MM.1S (cell line): ENCODE results near the gene GALR2.

Experiments used
- DNase-seq: peaks from one replicate; pipeline ENCODE4 v3.0.0-alpha.2; 2015
- H2AFZ ChIP-seq: fragments of 300-600 bp; sonication (generic); 2 replicates; pipeline ENCODE4 v1.6.0; 2016; ENCODE audit warnings: antibody characterized with exemption, low read length
- H3F3A ChIP-seq: fragments of 300-600 bp; sonication (generic); 2 replicates; pipeline ENCODE4 v1.6.1; 2016; ENCODE audit warnings: mild to moderate bottlenecking, antibody characterized with exemption, low read length, moderate library complexity, mixed read lengths; ENCODE audit not compliant: insufficient read depth
- H3K27ac ChIP-seq: fragments of 300-600 bp; sonication (generic); 2 replicates; pipeline ENCODE4 v1.5.1; 2016; ENCODE audit warnings: mild to moderate bottlenecking, low read length
- H3K27me3 ChIP-seq: fragments of 300-600 bp; sonication (generic); replicated peaks from 2 replicates; pipeline ENCODE4 v1.6.0; 2016; ENCODE audit warnings: low read length; ENCODE audit not compliant: insufficient read depth
- H3K36me3 ChIP-seq: fragments of 300-600 bp; sonication (generic); replicated peaks from 2 replicates; pipeline ENCODE4 v1.6.1; 2016; ENCODE audit warnings: mild to moderate bottlenecking, low read length, mixed read lengths; ENCODE audit not compliant: insufficient read depth
- H3K4me1 ChIP-seq: fragments of 300-600 bp; sonication (generic); 2 replicates; pipeline ENCODE4 v1.6.1; 2016; ENCODE audit warnings: low read length, mixed read lengths
- H3K4me2 ChIP-seq: fragments of 300-600 bp; sonication (generic); 2 replicates; pipeline ENCODE4 v1.6.0; 2016; ENCODE audit warnings: low read depth, low read length
- H3K4me3 ChIP-seq: fragments of 300-600 bp; sonication (generic); 2 replicates; pipeline ENCODE4 v1.5.1; 2016; ENCODE audit warnings: low read length, mixed read lengths
- H3K79me2 ChIP-seq: fragments of 300-600 bp; sonication (generic); 2 replicates; pipeline ENCODE4 v1.6.1; 2016; ENCODE audit warnings: mixed run types, low read length, mixed read lengths
- H3K9ac ChIP-seq: fragments of 300-600 bp; sonication (generic); 2 replicates; pipeline ENCODE4 v1.6.1; 2016; ENCODE audit warnings: low read length, mixed read lengths
- H3K9me2 ChIP-seq: fragments of 300-600 bp; sonication (generic); replicated peaks from 2 replicates; pipeline ENCODE4 v1.6.1; 2016; ENCODE audit warnings: mild to moderate bottlenecking, low read length, mixed read lengths; ENCODE audit not compliant: insufficient read depth
- H3K9me3 ChIP-seq: fragments of 300-600 bp; sonication (generic); replicated peaks from 2 replicates; pipeline ENCODE4 v1.6.1; 2016; ENCODE audit warnings: mild to moderate bottlenecking, low read length, mixed read lengths; ENCODE audit not compliant: insufficient read depth
- H4K20me1 ChIP-seq: fragments of 300-600 bp; sonication (generic); 2 replicates; pipeline ENCODE4 v1.6.1; 2016; ENCODE audit warnings: mild to moderate bottlenecking, low read length, moderate library complexity, mixed read lengths; ENCODE audit not compliant: insufficient read depth
- EZH2 ChIP-seq: fragments of 300-600 bp; sonication (generic); optimal IDR thresholded peaks from 2 replicates; pipeline ENCODE3; 2017; ENCODE audit warnings: low read depth, mild to moderate bottlenecking, antibody characterized with exemption, low read length, mixed read lengths
- EZH2phosphoT487 ChIP-seq: fragments of 300-600 bp; sonication (generic); IDR thresholded peaks from 2 replicates; pipeline ENCODE4 v1.6.1; 2018; ENCODE audit warnings: antibody characterized with exemption, low read length
- TF ChIP-seq, protein P1 (sequence below): fragments of 300-600 bp; sonication (generic); IDR thresholded peaks from 2 replicates; pipeline ENCODE4 v1.5.1; 2016; ENCODE audit warnings: antibody characterized with exemption, low read length, mixed read lengths

GALR2 gene

DNA sequence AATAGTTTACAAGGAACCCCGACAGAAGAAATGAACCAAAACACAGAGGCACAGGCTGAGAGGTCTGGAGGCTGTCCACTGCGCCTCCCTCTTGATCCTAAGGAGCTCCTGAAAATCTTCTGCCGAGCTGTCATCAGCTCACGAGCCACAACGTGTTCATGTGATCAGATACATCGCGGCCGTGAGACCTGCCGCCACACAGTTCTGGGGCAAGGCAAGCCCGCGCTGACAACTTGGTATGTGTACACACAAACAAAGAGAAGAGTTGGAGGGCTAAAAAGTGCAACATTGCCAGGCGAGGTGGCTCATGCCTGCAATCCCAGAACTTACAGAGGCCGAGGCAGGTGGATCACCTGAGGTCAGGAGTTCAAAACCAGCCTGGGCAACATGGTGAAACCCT lies 21.4 kb downstream of the GALR2 start:
- Histone ChIP-seq H3K4me3 (no peak overlapping the region), H3K9ac (no peak overlapping the region), H3K9me3 (no peaks in the 10 kb centered on the region), H3F3A (no peaks in the 10 kb centered on the region), H3K27ac (no peak overlapping the region), H3K4me2 (no peak overlapping the region), H3K27me3 (no peaks in the 10 kb centered on the region), H2AFZ (no peak overlapping the region), H3K9me2 (no peaks in the 10 kb centered on the region), H3K36me3 (no peaks in the 10 kb centered on the region), H3K79me2 (no peaks in the 10 kb centered on the region), H3K4me1 (no peaks in the 10 kb centered on the region), H4K20me1 (no peaks in the 10 kb centered on the region)
- DNase-seq, result no peak
- TF ChIP-seq EZH2phosphoT487, result no peak
- TF ChIP-seq EZH2, result no peak

DNA sequence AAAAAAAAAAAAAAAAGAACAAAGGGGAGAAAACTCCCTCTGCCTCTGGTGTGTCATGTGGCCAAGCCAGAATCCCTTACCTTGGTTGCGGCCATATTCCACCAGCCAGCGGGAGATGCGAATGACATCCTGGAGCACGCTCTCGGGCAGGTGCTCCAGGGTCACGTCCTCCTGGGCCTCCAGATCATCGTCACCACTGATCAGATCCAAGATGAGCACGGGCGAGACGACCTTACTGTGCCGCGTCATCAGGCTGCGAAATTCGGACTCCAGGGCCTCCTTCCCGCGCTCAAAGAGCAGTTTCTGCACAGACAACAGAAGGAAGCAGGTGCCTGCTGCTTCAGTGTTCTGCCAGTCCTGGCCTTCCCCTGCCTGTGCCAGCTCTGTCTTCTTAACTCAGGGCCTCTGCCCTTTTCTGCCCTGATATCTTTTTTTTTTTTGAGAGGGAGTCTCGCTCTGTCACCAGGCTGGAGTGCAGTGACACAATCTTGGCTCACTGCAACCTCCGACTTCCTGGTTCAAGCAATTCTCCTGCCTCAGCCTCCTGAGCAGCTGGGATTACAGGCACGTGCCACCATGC lies 23.2 kb downstream of the GALR2 start:
- H3F3A ChIP-seq, result no peaks in the 10 kb centered on the region
- H3K27ac ChIP-seq, result no peak overlapping the region
- no peak overlapping the region for H2AFZ ChIP-seq
- H3K4me2 ChIP-seq, result no peak overlapping the region
- peaks cover 3% of the 10 kb centered on the region; the same call in 1 of the 2 replicates for H3K4me1 ChIP-seq
- no peaks in the 10 kb centered on the region for H3K9me2 ChIP-seq
- no peaks in the 10 kb centered on the region for H3K36me3 ChIP-seq
- no peak overlapping the region for H3K4me3 ChIP-seq
- no peak overlapping the region for H3K9ac ChIP-seq
- no peak for DNase-seq
- peaks cover 9% of the 10 kb centered on the region for H3K79me2 ChIP-seq
- H3K27me3 ChIP-seq, result no peaks in the 10 kb centered on the region
- TF ChIP-seq, protein P1, sequence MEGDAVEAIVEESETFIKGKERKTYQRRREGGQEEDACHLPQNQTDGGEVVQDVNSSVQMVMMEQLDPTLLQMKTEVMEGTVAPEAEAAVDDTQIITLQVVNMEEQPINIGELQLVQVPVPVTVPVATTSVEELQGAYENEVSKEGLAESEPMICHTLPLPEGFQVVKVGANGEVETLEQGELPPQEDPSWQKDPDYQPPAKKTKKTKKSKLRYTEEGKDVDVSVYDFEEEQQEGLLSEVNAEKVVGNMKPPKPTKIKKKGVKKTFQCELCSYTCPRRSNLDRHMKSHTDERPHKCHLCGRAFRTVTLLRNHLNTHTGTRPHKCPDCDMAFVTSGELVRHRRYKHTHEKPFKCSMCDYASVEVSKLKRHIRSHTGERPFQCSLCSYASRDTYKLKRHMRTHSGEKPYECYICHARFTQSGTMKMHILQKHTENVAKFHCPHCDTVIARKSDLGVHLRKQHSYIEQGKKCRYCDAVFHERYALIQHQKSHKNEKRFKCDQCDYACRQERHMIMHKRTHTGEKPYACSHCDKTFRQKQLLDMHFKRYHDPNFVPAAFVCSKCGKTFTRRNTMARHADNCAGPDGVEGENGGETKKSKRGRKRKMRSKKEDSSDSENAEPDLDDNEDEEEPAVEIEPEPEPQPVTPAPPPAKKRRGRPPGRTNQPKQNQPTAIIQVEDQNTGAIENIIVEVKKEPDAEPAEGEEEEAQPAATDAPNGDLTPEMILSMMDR, result no peak
- no peak for TF ChIP-seq EZH2phosphoT487
- no peak for TF ChIP-seq EZH2
- H3K9me3 ChIP-seq, result no peaks in the 10 kb centered on the region
- H4K20me1 ChIP-seq, result no peaks in the 10 kb centered on the region

DNA sequence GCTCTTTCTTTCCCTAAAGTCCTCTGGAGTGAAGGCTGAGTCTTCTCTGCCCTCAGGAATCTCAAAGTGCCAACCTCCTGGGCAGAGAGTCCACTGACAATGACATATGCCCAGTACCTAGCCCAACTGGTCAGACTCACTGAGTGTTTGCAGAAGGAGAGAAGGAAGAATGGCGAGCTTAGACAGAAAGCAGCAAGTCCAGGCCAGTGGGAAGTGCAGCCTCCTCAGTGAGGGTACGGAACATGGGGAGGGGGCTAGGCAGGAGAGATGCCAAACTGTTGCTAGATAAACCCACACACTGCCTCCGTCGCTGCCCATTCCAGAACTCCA lies 28.3 kb downstream of the GALR2 start:
- Histone ChIP-seq H2AFZ (peak overlapping the region; percentile 94), H3K36me3 (no peaks in the 10 kb centered on the region), H3K9ac (peak overlapping the region; percentile 73), H4K20me1 (no peaks in the 10 kb centered on the region), H3K4me1 (peaks cover 5% of the 10 kb centered on the region; the same call in 1 of the 2 replicates), H3K27ac (no peak overlapping the region), H3K9me2 (no peaks in the 10 kb centered on the region), H3F3A (no peaks in the 10 kb centered on the region), H3K27me3 (no peaks in the 10 kb centered on the region), H3K4me3 (peak overlapping the region; percentile 80), H3K9me3 (no peaks in the 10 kb centered on the region), H3K4me2 (peak overlapping the region; percentile 97), H3K79me2 (peaks cover 17% of the 10 kb centered on the region)
- no peak for DNase-seq
- TF ChIP-seq EZH2 (no peak), EZH2phosphoT487 (no peak)
- TF ChIP-seq, protein P1, result no peak

DNA sequence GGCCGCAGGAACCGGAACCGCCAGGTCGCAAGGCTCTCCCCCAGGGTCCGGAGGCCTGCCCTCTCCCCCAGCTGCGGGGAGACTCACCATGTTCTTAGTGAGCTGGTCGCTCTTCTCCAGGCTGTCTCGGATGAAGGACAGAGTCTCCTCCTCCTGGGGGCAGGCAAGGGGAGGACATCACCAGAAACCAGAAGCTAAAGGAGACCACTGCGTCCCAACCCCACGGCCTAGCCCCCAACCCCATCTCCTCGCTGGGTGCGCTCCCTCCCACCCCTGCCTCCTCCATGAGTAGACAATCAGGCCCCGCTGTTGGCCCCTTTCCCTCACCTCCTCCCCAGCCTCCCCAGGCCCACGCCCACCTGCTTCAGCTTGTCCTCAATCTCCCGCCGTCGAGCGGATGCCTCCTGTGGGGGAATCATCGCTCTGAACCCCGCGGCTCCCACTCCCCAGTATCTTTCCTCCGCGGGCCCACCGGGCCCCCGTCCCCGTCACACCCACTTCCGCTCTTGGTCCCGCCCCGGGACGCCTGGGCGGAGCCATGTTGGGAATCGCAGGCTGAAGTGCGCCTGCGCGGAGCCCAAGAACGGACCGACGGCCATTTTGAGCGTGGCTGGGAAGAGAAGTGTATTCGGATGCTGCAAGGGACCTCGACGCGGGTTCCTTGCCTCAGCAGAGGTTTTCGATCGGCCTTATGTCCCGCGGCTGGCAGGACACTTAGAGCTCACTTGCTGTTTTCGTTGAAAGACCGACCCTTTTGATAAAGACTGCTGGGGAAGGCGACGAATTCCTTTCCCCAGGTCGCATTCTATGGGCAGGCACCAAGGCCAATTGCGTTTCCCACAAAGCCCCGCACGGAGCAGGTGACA lies 28.9 kb downstream of the GALR2 start, which contains the start of gene EXOC7:
EXOC7 (minus strand) TSS at position 514 of the 866 bp plus-strand sequence; CDS start at position 419, 95 bp downstream.
- peak within 1 kb of the TSS; percentile 94 for H2AFZ ChIP-seq
- H3K4me1 ChIP-seq, result peaks cover 5% of the 10 kb centered on the region; the same call in 1 of the 2 replicates
- no peaks in the 10 kb centered on the region for H3K27me3 ChIP-seq
- no peaks in the 10 kb centered on the region for H3K9me2 ChIP-seq
- peak; percentile 94 for DNase-seq
- no peaks in the 10 kb centered on the region for H3K9me3 ChIP-seq
- no peak within 1 kb of the TSS for H3K27ac ChIP-seq
- peak within 1 kb of the TSS; percentile 80 for H3K4me3 ChIP-seq
- peak within 1 kb of the TSS; percentile 97 for H3K4me2 ChIP-seq
- H3F3A ChIP-seq, result no peaks in the 10 kb centered on the region
- TF ChIP-seq EZH2phosphoT487, result no peak
- TF ChIP-seq, protein P1, result peak; percentile 5; the same call in 1 of the 2 replicates
- no peaks in the 10 kb centered on the region for H4K20me1 ChIP-seq
- H3K79me2 ChIP-seq, result peaks cover 17% of the 10 kb centered on the region
- H3K36me3 ChIP-seq, result no peaks in the 10 kb centered on the region
- H3K9ac ChIP-seq, result peak within 1 kb of the TSS; percentile 73
